GM12878 (cell line): ENCODE measurements around the gene ZIC1.

Source experiments
- ETV6 ChIP-seq, 2 experiments: fragments of 450-650 bp in 1 of 2; IDR thresholded peaks in 1 of 2; conservative IDR thresholded peaks in 1 of 2; 2 replicates each; pipeline ENCODE4 v1.6.1; 2014; ENCODE audit warnings: antibody characterized with exemption in 1 of 2, borderline replicate concordance in 1 of 2, low read depth in 1 of 2, mild to moderate bottlenecking in 1 of 2, moderate library complexity in 1 of 2
- HDAC6 ChIP-seq: fragments of 200-600 bp; sonication (generic); IDR thresholded peaks from one replicate; pipeline ENCODE4 v1.8.0; 2017; ENCODE audit warnings: antibody characterized with exemption; ENCODE audit not compliant: unreplicated experiment
- HDGF ChIP-seq: fragments of 450-650 bp; IDR thresholded peaks from 2 replicates; pipeline ENCODE4 v1.6.1; 2016; ENCODE audit warnings: antibody characterized with exemption
- MYC ChIP-seq: IDR thresholded peaks from 2 replicates; pipeline ENCODE4 v1.6.1; 2011; ENCODE audit warnings: mild to moderate bottlenecking, low read length, moderate library complexity, inconsistent platforms; ENCODE audit not compliant: insufficient read depth, insufficient replicate concordance, insufficient read length, severe bottlenecking
- NFYB ChIP-seq: IDR thresholded peaks from 2 replicates; pipeline ENCODE4 v1.6.1; 2011; ENCODE audit warnings: low read depth, mild to moderate bottlenecking, low read length, improper control_type of control experiment, moderate library complexity; ENCODE audit not compliant: insufficient read depth
- POLR2A ChIP-seq: IDR thresholded peaks from 2 replicates; pipeline ENCODE4 v1.6.1; 2011; ENCODE audit warnings: low read depth, mild to moderate bottlenecking, low read length
- REST ChIP-seq: IDR thresholded peaks from 2 replicates; pipeline ENCODE4 v1.6.1; 2012; ENCODE audit warnings: mild to moderate bottlenecking, low read depth, low read length
- TCF12 ChIP-seq: IDR thresholded peaks from 2 replicates; pipeline ENCODE4 v1.6.1; 2011; ENCODE audit warnings: low read depth, mild to moderate bottlenecking, low read length
- WRNIP1 ChIP-seq: IDR thresholded peaks from 2 replicates; pipeline ENCODE4 v1.6.1; 2011; ENCODE audit warnings: low read depth, low read length, improper control_type of control experiment, borderline replicate concordance

- TF ChIP-seq MYC (no peak), POLR2A (no peak), WRNIP1 (no peak), HDAC6 (no peak), TCF12 (no peak), NFYB (no peak), HDGF (no peak), REST (no peak), ETV6 (conservative IDR thresholded peaks at IDR 0.05 in 1 of 2, IDR thresholded peaks at IDR 0.05 in 1 of 2; ENCODE audit: borderline replicate concordance in 1 of 2, low read depth in 1 of 2) (no peak)
These were observed 7.0 kb upstream of the ZIC1 start for GRCh38 chr3:147402159-147402558.
